ENCODE results near the gene SLC9A7.

- no peak for TF ChIP-seq POLR2A (IDR thresholded peaks at IDR 0.05)
- no peak for TF ChIP-seq CTCF (IDR thresholded peaks at IDR 0.05)
- no peak for TF ChIP-seq EP300 (IDR thresholded peaks at IDR 0.05)
These were observed 64.4 kb downstream of the SLC9A7 start for GRCh38 chrX:46694549-46694948.

All from tibial nerve (tissue), 4 donors.